Measurements from ENCODE around the gene SNX8.

DNA sequence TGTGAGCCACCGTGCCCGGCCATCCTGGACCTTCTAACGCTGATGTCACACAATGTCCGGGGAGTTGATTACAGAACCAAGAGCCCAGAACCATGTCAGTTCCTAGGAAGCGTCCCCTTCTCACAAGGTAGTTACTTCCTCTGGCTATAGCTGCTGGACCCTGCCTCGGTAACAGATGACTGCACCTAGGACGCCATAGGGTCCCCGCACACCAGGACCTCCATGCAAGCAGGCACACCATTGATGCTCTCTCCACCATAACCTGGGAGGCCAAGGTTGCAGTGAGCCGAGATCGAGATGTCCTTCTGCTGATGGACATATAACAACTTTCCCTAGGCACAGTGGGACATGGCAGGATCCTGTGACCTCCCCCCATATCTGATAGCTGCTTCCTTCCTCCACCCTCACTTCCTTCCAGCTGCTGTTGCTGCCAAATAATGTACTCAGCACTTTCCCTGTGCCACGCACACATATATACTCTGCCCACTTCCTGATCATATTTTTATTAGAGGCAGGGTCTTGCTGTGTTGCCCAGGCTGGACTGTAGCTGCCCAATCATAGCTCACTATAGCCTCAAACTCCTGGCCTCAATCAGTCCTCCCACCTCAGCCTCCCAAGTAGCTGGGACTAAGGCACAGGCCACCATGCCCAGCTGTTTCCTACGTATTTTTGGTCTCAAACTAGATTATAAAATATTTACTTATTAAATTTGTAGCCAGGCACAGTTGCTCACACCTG is 3.5 kb upstream of the SNX8 start:
- no peak for TF ChIP-seq EZH2 (IDR thresholded peaks at IDR 0.05; ENCODE audit: borderline replicate concordance)
- TF ChIP-seq, protein P1, sequence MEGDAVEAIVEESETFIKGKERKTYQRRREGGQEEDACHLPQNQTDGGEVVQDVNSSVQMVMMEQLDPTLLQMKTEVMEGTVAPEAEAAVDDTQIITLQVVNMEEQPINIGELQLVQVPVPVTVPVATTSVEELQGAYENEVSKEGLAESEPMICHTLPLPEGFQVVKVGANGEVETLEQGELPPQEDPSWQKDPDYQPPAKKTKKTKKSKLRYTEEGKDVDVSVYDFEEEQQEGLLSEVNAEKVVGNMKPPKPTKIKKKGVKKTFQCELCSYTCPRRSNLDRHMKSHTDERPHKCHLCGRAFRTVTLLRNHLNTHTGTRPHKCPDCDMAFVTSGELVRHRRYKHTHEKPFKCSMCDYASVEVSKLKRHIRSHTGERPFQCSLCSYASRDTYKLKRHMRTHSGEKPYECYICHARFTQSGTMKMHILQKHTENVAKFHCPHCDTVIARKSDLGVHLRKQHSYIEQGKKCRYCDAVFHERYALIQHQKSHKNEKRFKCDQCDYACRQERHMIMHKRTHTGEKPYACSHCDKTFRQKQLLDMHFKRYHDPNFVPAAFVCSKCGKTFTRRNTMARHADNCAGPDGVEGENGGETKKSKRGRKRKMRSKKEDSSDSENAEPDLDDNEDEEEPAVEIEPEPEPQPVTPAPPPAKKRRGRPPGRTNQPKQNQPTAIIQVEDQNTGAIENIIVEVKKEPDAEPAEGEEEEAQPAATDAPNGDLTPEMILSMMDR (IDR thresholded peaks at IDR 0.05; ENCODE audit: poor library complexity): no peak

Measured in hepatocyte (in vitro differentiated cells).